Osteocyte (in vitro differentiated cells): ENCODE results near the gene FCGBP. TPM values are rescaled to one million over a fixed set of nuclear protein-coding genes. Genes with fewer than 3 reads are reported as not detected.
"Not testable (repeated sequence)": the region's sequence is repeated elsewhere in the genome, so short reads cannot be mapped to it uniquely, and the experiment has no call there.

Source experiments
- DNase-seq: peaks from one replicate; pipeline ENCODE4 v3.0.0; 2021; ENCODE audit warnings: mixed read lengths; ENCODE audit not compliant: unreplicated experiment; ENCODE audit errors: extremely low spot score
- H3K27ac Mint-ChIP-seq: one replicate; pipeline ENCODE4 v1.8.0; 2021; ENCODE audit warnings: mild to moderate bottlenecking, mixed read lengths; ENCODE audit not compliant: unreplicated experiment
- H3K27me3 Mint-ChIP-seq: one replicate; pipeline ENCODE4 v1.8.0; 2021; ENCODE audit warnings: mixed read lengths; ENCODE audit not compliant: unreplicated experiment
- H3K36me3 Mint-ChIP-seq: one replicate; pipeline ENCODE4 v1.8.0; 2021; ENCODE audit warnings: mixed read lengths; ENCODE audit not compliant: unreplicated experiment
- H3K4me1 Mint-ChIP-seq: one replicate; pipeline ENCODE4 v1.8.0; 2021; ENCODE audit warnings: mixed read lengths; ENCODE audit not compliant: unreplicated experiment
- H3K4me3 Mint-ChIP-seq: one replicate; pipeline ENCODE4 v1.8.0; 2021; ENCODE audit warnings: mild to moderate bottlenecking, moderate library complexity, mixed read lengths; ENCODE audit not compliant: unreplicated experiment
- H3K9me3 Mint-ChIP-seq: one replicate; pipeline ENCODE4 v1.8.0; 2021; ENCODE audit warnings: mixed read lengths; ENCODE audit not compliant: unreplicated experiment
- CTCF ChIP-seq: fragments of 200-600 bp; sonication (generic); IDR thresholded peaks from 2 replicates; pipeline ENCODE4 v1.5.0; 2021; ENCODE audit warnings: antibody characterized with exemption, mild to moderate bottlenecking, moderate library complexity
- total RNA-seq: library from RNA; stranded (reverse); gene quantifications from 2 replicates; pipeline ENCODE4 v1.2.1, GENCODE V29; 2021

The FCGBP gene
- total RNA-seq, 1 donor from 2014 or later: 0.38 TPM

DNA sequence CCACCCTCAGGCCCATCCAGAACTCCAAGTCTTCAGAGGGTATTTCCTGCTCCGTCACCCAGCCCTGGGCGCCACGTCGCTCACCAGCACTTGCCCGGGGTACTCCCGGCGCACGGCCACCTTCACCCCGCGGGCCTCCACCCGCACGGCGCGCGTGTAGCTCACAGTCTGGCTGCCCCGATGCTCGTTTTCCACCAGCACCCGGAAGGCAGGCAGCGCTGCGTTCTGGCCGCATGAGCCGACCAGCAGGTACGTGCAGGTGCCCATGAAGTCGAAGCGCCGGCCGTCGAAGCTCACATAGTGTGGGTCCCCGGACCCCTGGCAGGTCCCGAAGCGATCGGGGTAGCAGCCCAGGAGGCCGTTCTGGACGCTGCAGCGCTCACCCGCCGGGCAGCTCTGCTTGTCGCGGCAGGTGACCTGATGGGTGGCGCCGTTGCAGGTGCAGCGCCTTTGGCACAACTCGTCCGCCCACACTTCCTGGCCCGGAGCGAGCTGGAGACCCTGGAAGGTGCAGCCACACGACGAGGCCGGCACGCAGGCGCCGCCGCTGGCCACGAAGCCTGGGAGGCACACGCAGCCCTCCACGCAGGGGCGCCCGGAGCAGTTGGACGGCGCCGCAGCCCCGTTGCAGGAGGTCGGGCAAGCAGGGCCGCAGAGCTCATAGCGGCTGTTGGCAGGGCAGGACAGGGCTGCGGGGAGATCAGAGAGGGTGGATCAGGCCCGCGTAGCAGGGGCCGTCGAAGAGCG lies 19.2 kb downstream of the FCGBP start:
- TF ChIP-seq CTCF: no peak
- Mint-ChIP-seq H3K27me3 (peaks cover 6% of the 10 kb centered on the region), H3K27ac (no peak overlapping the region), H3K4me1 (no peaks in the 10 kb centered on the region), H3K4me3 (no peak overlapping the region), H3K36me3 (no peaks in the 10 kb centered on the region), H3K9me3 (no peaks in the 10 kb centered on the region)
- DNase-seq: peak; percentile 84

DNA sequence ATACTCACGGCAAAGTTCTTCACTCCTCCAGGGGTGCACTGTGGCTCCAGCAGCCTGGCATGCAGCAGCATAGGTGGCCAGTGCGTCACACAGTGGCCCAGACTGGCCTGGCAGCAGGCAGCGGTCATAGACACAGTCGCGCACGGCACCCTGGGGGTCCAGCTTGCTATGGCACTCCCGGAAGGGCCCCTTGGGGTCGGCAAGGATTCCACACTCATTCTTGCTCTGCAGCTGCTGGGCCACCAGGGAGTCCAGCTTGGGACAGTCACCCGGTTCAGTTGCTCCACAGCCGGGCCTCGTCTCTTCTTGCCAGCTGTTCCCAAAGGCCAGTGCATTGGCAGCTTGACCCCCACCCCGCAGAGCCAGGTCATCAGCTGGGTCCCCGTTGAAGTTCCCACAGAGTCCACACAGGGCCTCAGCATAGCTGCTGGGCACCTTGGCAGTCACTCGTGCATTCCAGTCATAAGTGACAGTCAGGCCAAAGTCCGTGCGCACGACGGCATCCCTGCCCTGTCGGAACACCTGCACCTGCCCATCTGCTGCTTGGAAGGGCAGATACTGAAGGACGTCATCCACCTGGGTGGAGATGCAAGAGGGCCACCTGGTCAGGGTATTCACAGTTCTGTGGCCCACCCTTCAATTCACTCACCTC lies 20.6 kb downstream of the FCGBP start:
- Mint-ChIP-seq H3K27ac (no peak overlapping the region), H3K4me1 (no peaks in the 10 kb centered on the region), H3K9me3 (no peaks in the 10 kb centered on the region), H3K27me3 (peaks cover 6% of the 10 kb centered on the region), H3K4me3 (no peak overlapping the region), H3K36me3 (no peaks in the 10 kb centered on the region)
- TF ChIP-seq CTCF: no peak
- peak; percentile 81 for DNase-seq

- Mint-ChIP-seq H3K4me1 (no peaks in the 10 kb centered on the region), H3K27me3 (peaks cover 6% of the 10 kb centered on the region), H3K4me3 (no peak overlapping the region), H3K36me3 (no peaks in the 10 kb centered on the region), H3K27ac (no peak overlapping the region), H3K9me3 (no peaks in the 10 kb centered on the region)
- no peak for DNase-seq
- TF ChIP-seq CTCF: no peak
Observed at GRCh38 chr19:39908803-39909202, 25.6 kb downstream of the FCGBP start.

DNA sequence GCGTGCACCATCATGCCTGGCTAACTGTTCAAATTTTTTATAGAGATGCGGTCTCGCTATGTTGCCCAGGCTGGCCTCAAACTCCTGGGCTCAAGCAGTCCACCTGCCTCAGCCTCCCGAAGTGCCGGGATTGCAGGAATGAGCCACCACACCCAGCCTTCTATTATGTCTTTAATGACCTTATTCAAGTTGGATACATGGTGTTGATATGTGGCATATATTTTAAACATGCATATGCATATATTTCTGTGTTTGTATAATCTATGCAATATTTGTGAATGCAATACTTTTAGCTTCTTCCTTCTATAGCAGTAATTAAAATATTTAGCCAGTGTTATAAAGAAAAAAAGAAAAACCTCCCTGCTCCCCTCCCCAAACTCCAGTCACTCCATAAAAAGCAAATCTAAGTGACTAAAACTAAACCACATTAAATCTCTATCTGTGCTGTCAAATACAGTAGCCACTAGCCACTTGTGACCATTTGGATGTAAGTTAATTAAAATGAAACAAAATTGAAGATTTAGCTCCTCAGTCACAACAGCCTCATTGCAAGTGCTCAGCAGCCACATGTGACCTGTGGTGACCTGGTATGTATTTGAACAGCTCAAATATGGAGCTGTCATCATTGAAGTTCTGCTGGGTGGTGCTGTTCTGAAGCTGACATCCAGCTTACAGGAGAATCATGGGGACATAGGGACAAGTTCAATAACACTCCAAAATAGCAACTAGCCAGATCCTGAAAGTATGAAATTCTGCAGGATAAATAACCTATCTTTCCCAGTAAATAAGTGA lies 27.4 kb downstream of the FCGBP start:
- Mint-ChIP-seq H3K27me3 (peaks cover 6% of the 10 kb centered on the region), H3K9me3 (no peaks in the 10 kb centered on the region), H3K36me3 (no peaks in the 10 kb centered on the region), H3K4me3 (no peak overlapping the region), H3K27ac (no peak overlapping the region), H3K4me1 (no peaks in the 10 kb centered on the region)
- no peak for DNase-seq
- no peak for TF ChIP-seq CTCF

DNA sequence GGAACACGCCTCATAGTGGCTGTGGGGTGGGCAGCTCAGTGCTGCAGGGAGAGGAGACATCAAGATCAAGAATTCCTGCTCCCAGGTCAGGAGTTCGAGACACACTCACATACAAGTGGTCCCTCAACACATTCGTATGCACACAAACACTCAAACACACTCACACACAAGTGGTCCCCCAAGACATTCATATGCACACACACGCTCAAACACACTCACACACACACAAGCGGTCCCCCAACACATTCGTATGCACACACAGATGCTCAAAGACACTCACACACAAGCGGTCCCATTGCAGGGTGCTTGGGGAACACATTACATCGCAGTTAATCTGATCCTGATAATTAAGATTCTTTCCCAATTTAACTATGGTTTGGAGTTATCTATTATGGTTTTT lies 28.2 kb downstream of the FCGBP start:
- Mint-ChIP-seq H3K9me3 (no peaks in the 10 kb centered on the region), H3K27me3 (peaks cover 3% of the 10 kb centered on the region), H3K36me3 (no peaks in the 10 kb centered on the region), H3K4me3 (no peak overlapping the region), H3K27ac (no peak overlapping the region), H3K4me1 (no peaks in the 10 kb centered on the region)
- TF ChIP-seq CTCF: no peak
- no peak for DNase-seq

GRCh38 chr19:39903486-39904091 lies 30.8 kb downstream of the FCGBP start:
- not testable (repeated sequence) for H3K4me1 Mint-ChIP-seq, DNase-seq, H3K9me3 Mint-ChIP-seq, H3K36me3 Mint-ChIP-seq, H3K4me3 Mint-ChIP-seq, H3K27me3 Mint-ChIP-seq, H3K27ac Mint-ChIP-seq

DNA sequence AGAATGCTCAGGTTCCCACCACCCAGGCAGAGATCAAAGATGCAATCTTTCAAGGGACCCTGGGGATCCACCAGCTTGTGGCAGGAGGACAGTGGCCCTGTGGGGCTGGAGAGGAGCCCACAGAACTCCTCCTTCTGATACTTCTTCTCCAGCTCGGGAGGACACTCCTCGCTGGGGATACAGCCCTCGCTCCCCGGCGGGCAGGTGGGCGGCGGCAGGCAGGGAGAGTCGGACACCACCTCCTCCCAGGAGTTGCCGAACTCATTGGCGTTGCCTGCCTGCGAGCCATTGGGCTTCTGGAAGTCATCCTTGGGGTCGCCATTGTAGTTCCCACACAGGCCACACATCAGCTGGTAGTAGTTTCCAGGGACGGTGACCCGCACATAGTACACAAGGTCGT lies 32.1 kb downstream of the FCGBP start:
- not testable (repeated sequence) for DNase-seq, H3K36me3 Mint-ChIP-seq, H3K4me1 Mint-ChIP-seq, H3K27ac Mint-ChIP-seq, H3K27me3 Mint-ChIP-seq, H3K4me3 Mint-ChIP-seq, H3K9me3 Mint-ChIP-seq
